Pancreas (tissue), 10 donors: ENCODE measurements around the gene DCHS1. TPM values are rescaled to one million over a fixed set of nuclear protein-coding genes. Genes with fewer than 3 reads are reported as not detected.

Experiments used
- ATAC-seq, 4 donors: fragments of 200-7000 bp; cut with Tn5 transposase; one replicate each; pipeline versions ENCODE4 v1.8.0 to v1.9.1; 2020; ENCODE audit warnings: mild to moderate bottlenecking in 4 of 4, moderate library complexity in 4 of 4
- DNase-seq, 6 donors: peaks; one replicate each; pipeline ENCODE4 v3.0.0-alpha.2; 2020
- FAIRE-seq: peaks from 2 replicates; lab custom pipeline; 2012; peaks lifted over from hg19 to GRCh38; lab: Jason Lieb, UNC
- H3K27ac ChIP-seq, 4 donors: fragments of 200-600 bp; sonication (generic); 1 replicate in 3 of 4; 2 replicates in 1 of 4; pipeline versions ENCODE4 v1.5.0 to v1.8.0; 2020
- H3K27me3 ChIP-seq, 4 donors: fragments of 200-600 bp; one replicate each; pipeline ENCODE4 v1.8.0; 2021
- H3K36me3 ChIP-seq, 3 donors: fragments of 200-600 bp; sonication (generic) in 1 of 3; one replicate each; pipeline versions ENCODE4 v1.5.0 to v1.8.0; 2020 to 2021
- H3K4me1 ChIP-seq, 3 donors: fragments of 200-600 bp; one replicate each; pipeline ENCODE4 v1.8.0; 2021
- H3K4me3 ChIP-seq, 4 donors: fragments of 200-600 bp; sonication (generic) in 2 of 4; one replicate each; pipeline versions ENCODE4 v1.5.0 to v1.8.0; 2020 to 2021
- H3K9me3 ChIP-seq, 4 donors: fragments of 200-600 bp; one replicate each; pipeline ENCODE4 v1.8.0; 2021
- CTCF ChIP-seq, 4 donors: fragments of 200-600 bp; sonication (generic) in 3 of 4; IDR thresholded peaks; one replicate each; pipeline versions ENCODE4 v1.5.0 to v1.8.0; 2021; ENCODE audit warnings: antibody characterized with exemption in 4 of 4
- WGBS, 2 donors: extraction: QIAGEN DNeasy Blood & Tissue Kit; methylation state at CpG; one replicate each; pipeline ENCODE4 v1.1.7; 2013; 5-methylcytosine and 5-hydroxymethylcytosine counted together
- intact Hi-C, 3 donors: fragments of 100-400 bp; cut with DNase I; formaldehyde crosslinking; loops; one replicate each; pipeline versions ENCODE4 v1.11.1 to v1.14.2; 2022
- polyA plus RNA-seq, 2 donors: library from polyadenylated mRNA; stranded (reverse); fragments of 200-250 nt; gene quantifications; one replicate each; pipeline ENCODE4 v1.2.3, GENCODE V29; 2013
- total RNA-seq, 6 donors: library from RNA; stranded (reverse); fragmentation: NEBNext Ultra II Directional in 4 of 6; extraction: Animal tissue kit (Norgen Biotek cat#: 25700) in 4 of 6; gene quantifications; one replicate each; pipeline versions ENCODE4 v1.2.1 to v1.2.4, GENCODE V29; 2021 to 2023
- donor health status: healthy with polysubstance abuse.
- donor health status: DM: no; HTN: no; CAD: no; lungs with moderate emphysema.
- donor health status: DM: no; HTN: no; CAD: no.
- donor health status: control.
- donor health status: control.
- donor health status: Bipolar disorder and iron deficiency.
- donor health status: DM: yes; HTN: yes; CAD: no.
- donor health status: DM: no; HTN: no; CAD: no.
- donor health status: DM: no; HTN: no; CAD: no.
- donor health status: DM: yes; HTN: yes; CAD: no.

DCHS1 gene
- total and polyA plus RNA-seq, 8 donors = 2.3 to 4.8 (median 3.7) TPM

- Histone ChIP-seq H3K4me1 (peaks cover 0 to 4% (median 0%) of the 10 kb centered on the region in 3 donors), H3K4me3 (peak overlapping the region in 1 of 4 donors; percentile 52), H3K27me3 (no peaks in the 10 kb centered on the region), H3K36me3 (no peaks in the 10 kb centered on the region), H3K9me3 (no peaks in the 10 kb centered on the region), H3K27ac (no peak overlapping the region)
- no peak for TF ChIP-seq CTCF (IDR thresholded peaks at IDR 0.05)
- WGBS, 2 donors = 95% methylated on average over 24 of the region's 24 CpGs
- FAIRE-seq = no peak
- ATAC-seq = no peak
- DNase-seq = peak in 1 of 6 donors; percentile 55
- intact Hi-C loops = no loop called here
Observed at GRCh38 chr11:6629573-6629891, 26.1 kb downstream of the DCHS1 start.

- FAIRE-seq = no peak
- Histone ChIP-seq H3K4me1 (peaks cover 0 to 4% (median 0%) of the 10 kb centered on the region in 3 donors), H3K9me3 (no peaks in the 10 kb centered on the region), H3K27ac (no peak overlapping the region), H3K4me3 (no peak overlapping the region), H3K36me3 (no peaks in the 10 kb centered on the region), H3K27me3 (no peaks in the 10 kb centered on the region)
- ATAC-seq = no peak
- no peak for DNase-seq
- intact Hi-C loops = no loop called here
- WGBS, 2 donors = 95 to 97% methylated on average over 4 of the region's 4 CpGs
- no peak for TF ChIP-seq CTCF (IDR thresholded peaks at IDR 0.05)
Observed at GRCh38 chr11:6628526-6628925, 27.1 kb downstream of the DCHS1 start.

- FAIRE-seq = no peak
- H3K4me1 ChIP-seq = peaks cover 0 to 4% (median 0%) of the 10 kb centered on the region in 3 donors
- intact Hi-C loops = no loop called here
- no peak for ATAC-seq
- no peak overlapping the region for H3K27ac ChIP-seq
- H3K36me3 ChIP-seq = no peaks in the 10 kb centered on the region
- no peak for TF ChIP-seq CTCF (IDR thresholded peaks at IDR 0.05)
- no peak for DNase-seq
- no peaks in the 10 kb centered on the region for H3K9me3 ChIP-seq
- H3K27me3 ChIP-seq = no peaks in the 10 kb centered on the region
- H3K4me3 ChIP-seq = no peak overlapping the region
- WGBS, 2 donors = 79 to 86% methylated on average over 2 of the region's 2 CpGs
Observed at GRCh38 chr11:6627762-6628241, 27.8 kb downstream of the DCHS1 start.

GRCh38 chr11:6626971-6627761 lies 28.4 kb downstream of the DCHS1 start:
- whole genome bisulfite sequencing, 2 donors = 79 to 86% methylated on average over 19 of the region's 19 CpGs
- no peaks in the 10 kb centered on the region for H3K36me3 ChIP-seq
- no peak overlapping the region for H3K4me3 ChIP-seq
- no peak for FAIRE-seq
- ATAC-seq = no peak
- no peak overlapping the region for H3K27ac ChIP-seq
- no peak for DNase-seq
- intact Hi-C loops = no loop called here
- no peaks in the 10 kb centered on the region for H3K9me3 ChIP-seq
- H3K27me3 ChIP-seq = no peaks in the 10 kb centered on the region
- peaks cover 0 to 4% (median 0%) of the 10 kb centered on the region in 3 donors for H3K4me1 ChIP-seq
- no peak for TF ChIP-seq CTCF (IDR thresholded peaks at IDR 0.05)

GRCh38 chr11:6625832-6626420 lies 29.7 kb downstream of the DCHS1 start:
- H3K27ac ChIP-seq = no peak overlapping the region
- ATAC-seq (no peak), FAIRE-seq (no peak), DNase-seq (no peak)
- TF ChIP-seq CTCF (IDR thresholded peaks at IDR 0.05) = no peak
- intact Hi-C loops = no loop called here
- H3K36me3 ChIP-seq = no peaks in the 10 kb centered on the region
- no peak overlapping the region for H3K4me3 ChIP-seq
- H3K27me3 ChIP-seq = no peaks in the 10 kb centered on the region
- no peaks in the 10 kb centered on the region for H3K9me3 ChIP-seq
- peaks cover 0 to 4% (median 0%) of the 10 kb centered on the region in 3 donors for H3K4me1 ChIP-seq
- WGBS, 2 donors = 94 to 95% methylated on average over 17 of the region's 17 CpGs
